ENCODE measurements around the gene IRF8.

IRF8 gene

GRCh38 chr16:85950136-85950918 is 51.4 kb downstream of the IRF8 start:
- H3K79me2 ChIP-seq (ENCODE audit: insufficient read depth, low read length) = no peaks in the 10 kb centered on the region
- no peak overlapping the region for H2AFZ ChIP-seq (ENCODE audit: low read length)
- TF ChIP-seq CTCF (conservative IDR thresholded peaks at IDR 0.05; ENCODE audit: low read length) (no peak), EZH2phosphoT487 (IDR thresholded peaks at IDR 0.05; ENCODE audit: borderline replicate concordance) (no peak)
- H3K9me3 ChIP-seq (ENCODE audit: insufficient read depth, low read depth, low read length) = no peaks in the 10 kb centered on the region
- no peaks in the 10 kb centered on the region for H3K9me2 ChIP-seq (replicated peaks; ENCODE audit: low read depth, low read length)
- H3K4me2 ChIP-seq (ENCODE audit: low read depth, low read length, poor library complexity, severe bottlenecking) = no peak overlapping the region
- H3K4me1 ChIP-seq (ENCODE audit: insufficient read depth, low read length, poor library complexity, severe bottlenecking) = no peaks in the 10 kb centered on the region
- no peaks in the 10 kb centered on the region for H3K36me3 ChIP-seq (ENCODE audit: insufficient read depth, low read length)
- no peaks in the 10 kb centered on the region for H4K20me1 ChIP-seq (ENCODE audit: insufficient read depth, low read length, poor library complexity, severe bottlenecking)
- no peak overlapping the region for H3K4me3 ChIP-seq (ENCODE audit: low read length, poor library complexity, severe bottlenecking)
- no peaks in the 10 kb centered on the region for H3K27me3 ChIP-seq (ENCODE audit: insufficient read depth, low read length, poor library complexity, severe bottlenecking)
- H3K9ac ChIP-seq (ENCODE audit: low read depth, low read length, poor library complexity, severe bottlenecking) = no peak overlapping the region
- H3F3A ChIP-seq (ENCODE audit: low read depth) = no peaks in the 10 kb centered on the region

- Histone ChIP-seq H3K9me2 (replicated peaks; ENCODE audit: low read depth, low read length) (no peaks in the 10 kb centered on the region), H2AFZ (ENCODE audit: low read length) (no peak overlapping the region), H3K4me3 (ENCODE audit: low read length, poor library complexity, severe bottlenecking) (no peak overlapping the region), H3K79me2 (ENCODE audit: insufficient read depth, low read length) (no peaks in the 10 kb centered on the region), H3F3A (ENCODE audit: low read depth) (no peaks in the 10 kb centered on the region), H3K9ac (ENCODE audit: low read depth, low read length, poor library complexity, severe bottlenecking) (no peak overlapping the region), H3K36me3 (ENCODE audit: insufficient read depth, low read length) (no peaks in the 10 kb centered on the region), H3K4me2 (ENCODE audit: low read depth, low read length, poor library complexity, severe bottlenecking) (no peak overlapping the region), H4K20me1 (ENCODE audit: insufficient read depth, low read length, poor library complexity, severe bottlenecking) (no peaks in the 10 kb centered on the region), H3K9me3 (ENCODE audit: insufficient read depth, low read depth, low read length) (no peaks in the 10 kb centered on the region), H3K27me3 (ENCODE audit: insufficient read depth, low read length, poor library complexity, severe bottlenecking) (no peaks in the 10 kb centered on the region), H3K4me1 (ENCODE audit: insufficient read depth, low read length, poor library complexity, severe bottlenecking) (no peaks in the 10 kb centered on the region)
- TF ChIP-seq CTCF (conservative IDR thresholded peaks at IDR 0.05; ENCODE audit: low read length) (no peak), EZH2phosphoT487 (IDR thresholded peaks at IDR 0.05; ENCODE audit: borderline replicate concordance) (no peak)
Observed at GRCh38 chr16:85952197-85952596, 53.2 kb downstream of the IRF8 start.

GRCh38 chr16:85952811-85953210 is 53.8 kb downstream of the IRF8 start:
- no peak overlapping the region for H3K4me3 ChIP-seq (ENCODE audit: low read length, poor library complexity, severe bottlenecking)
- TF ChIP-seq CTCF (conservative IDR thresholded peaks at IDR 0.05; ENCODE audit: low read length) = no peak
- no peak for TF ChIP-seq EZH2phosphoT487 (IDR thresholded peaks at IDR 0.05; ENCODE audit: borderline replicate concordance)
- no peaks in the 10 kb centered on the region for H3K9me3 ChIP-seq (ENCODE audit: insufficient read depth, low read depth, low read length)
- no peaks in the 10 kb centered on the region for H3K4me1 ChIP-seq (ENCODE audit: insufficient read depth, low read length, poor library complexity, severe bottlenecking)
- H3F3A ChIP-seq (ENCODE audit: low read depth) = no peaks in the 10 kb centered on the region
- no peak overlapping the region for H3K9ac ChIP-seq (ENCODE audit: low read depth, low read length, poor library complexity, severe bottlenecking)
- no peaks in the 10 kb centered on the region for H3K79me2 ChIP-seq (ENCODE audit: insufficient read depth, low read length)
- H2AFZ ChIP-seq (ENCODE audit: low read length) = no peak overlapping the region
- no peaks in the 10 kb centered on the region for H3K9me2 ChIP-seq (replicated peaks; ENCODE audit: low read depth, low read length)
- H3K27me3 ChIP-seq (ENCODE audit: insufficient read depth, low read length, poor library complexity, severe bottlenecking) = no peaks in the 10 kb centered on the region
- no peak overlapping the region for H3K4me2 ChIP-seq (ENCODE audit: low read depth, low read length, poor library complexity, severe bottlenecking)
- H4K20me1 ChIP-seq (ENCODE audit: insufficient read depth, low read length, poor library complexity, severe bottlenecking) = no peaks in the 10 kb centered on the region
- no peaks in the 10 kb centered on the region for H3K36me3 ChIP-seq (ENCODE audit: insufficient read depth, low read length)
